Amygdala (tissue), 56 donors: ENCODE measurements around the gene NR6A1.

Source experiments
- DNase-seq, 56 donors: peaks; one replicate each; lab custom pipeline; 2025; lab: John Stamatoyannopoulos, UW

Gene NR6A1

GRCh38 chr9:124697326-124698200 lies 73.5 kb downstream of the NR6A1 start:
- no peak for DNase-seq

DNA sequence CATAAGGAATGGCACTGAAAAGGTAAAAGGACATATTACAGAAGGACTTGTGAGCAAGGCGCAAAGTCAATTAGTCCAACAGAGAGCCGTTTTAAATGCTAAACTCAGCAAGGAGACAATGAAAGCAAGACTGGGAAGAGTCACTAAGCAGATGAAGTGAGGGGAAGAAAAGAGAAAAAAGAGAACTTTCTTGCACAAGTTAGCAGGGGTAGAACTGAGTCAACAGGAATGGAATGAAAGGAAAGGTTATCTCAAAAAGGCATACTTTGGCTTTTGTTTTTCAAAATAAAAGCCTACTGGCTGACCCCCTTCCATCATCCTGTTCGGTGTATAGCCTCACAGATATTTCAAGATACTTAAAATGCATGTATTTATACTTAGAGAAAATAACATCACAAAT lies 75.0 kb downstream of the NR6A1 start:
- no peak for DNase-seq

DNA sequence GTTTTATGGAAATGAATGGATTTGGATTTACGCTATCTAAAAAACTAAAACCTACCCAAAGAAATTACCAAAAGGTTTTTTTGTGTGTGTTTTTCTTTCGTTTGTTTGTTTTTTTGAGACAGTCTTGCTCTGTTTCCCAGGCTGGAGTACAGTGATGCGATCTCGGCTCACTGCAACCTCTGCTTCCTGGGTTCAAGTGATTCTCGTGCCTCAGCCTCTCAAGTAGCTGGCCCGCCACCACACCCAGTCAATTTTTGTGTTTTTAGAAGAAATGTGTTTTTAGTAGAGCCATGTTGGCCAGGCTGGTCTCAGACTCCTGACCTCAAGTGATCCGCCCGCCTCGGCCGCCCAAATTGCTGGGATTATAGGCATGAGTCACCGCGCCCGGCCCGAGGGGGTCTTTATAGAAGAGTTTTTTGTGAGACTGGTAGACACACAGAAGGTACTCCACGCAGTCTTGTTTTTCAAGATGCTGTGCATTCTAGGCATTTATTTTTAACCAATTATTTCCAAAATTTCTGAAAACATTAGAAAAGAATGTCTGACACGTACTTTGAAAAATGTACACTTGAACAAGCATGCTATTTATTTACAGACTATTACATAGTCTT lies 75.7 kb downstream of the NR6A1 start:
- DNase-seq = no peak

DNA sequence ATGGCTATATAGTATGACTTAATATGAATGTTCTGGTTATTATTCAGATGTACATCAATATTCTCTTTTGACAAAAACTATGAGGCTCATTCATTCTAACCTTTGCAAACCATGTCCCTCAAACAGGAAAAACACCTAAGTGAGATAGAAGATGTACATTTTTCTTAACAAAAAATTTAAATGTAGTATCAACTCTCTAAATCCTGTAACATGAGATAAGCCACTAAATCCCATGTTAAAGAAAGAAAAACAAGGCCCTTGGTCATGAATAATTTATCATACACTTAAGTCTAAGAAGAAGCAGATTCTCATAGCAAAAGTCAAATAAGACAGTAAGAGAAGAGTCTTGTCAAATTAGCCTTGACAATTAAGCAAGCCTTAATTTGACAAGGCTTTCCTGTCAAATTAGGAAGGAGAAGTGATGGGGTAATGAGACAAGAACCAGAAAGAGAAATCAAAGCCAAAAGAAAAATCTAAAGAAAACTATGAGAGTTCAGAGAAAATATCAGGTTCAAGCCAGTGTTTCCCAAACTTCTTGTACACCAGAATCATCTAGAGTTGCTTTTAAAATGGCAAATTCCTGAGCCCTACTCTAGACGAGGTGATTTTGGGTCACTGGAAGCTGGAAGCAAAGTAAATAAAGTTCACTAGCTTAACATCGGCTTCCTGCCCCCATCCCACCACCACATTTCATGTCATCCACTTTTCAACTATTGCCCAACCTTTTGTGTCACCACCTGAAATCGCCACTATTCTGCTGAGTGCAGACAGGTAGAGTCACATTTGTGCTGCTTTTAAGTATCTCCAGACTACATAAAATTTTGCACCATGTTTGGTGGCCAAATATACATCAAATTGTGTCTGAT lies 76.5 kb downstream of the NR6A1 start:
- no peak for DNase-seq

DNA sequence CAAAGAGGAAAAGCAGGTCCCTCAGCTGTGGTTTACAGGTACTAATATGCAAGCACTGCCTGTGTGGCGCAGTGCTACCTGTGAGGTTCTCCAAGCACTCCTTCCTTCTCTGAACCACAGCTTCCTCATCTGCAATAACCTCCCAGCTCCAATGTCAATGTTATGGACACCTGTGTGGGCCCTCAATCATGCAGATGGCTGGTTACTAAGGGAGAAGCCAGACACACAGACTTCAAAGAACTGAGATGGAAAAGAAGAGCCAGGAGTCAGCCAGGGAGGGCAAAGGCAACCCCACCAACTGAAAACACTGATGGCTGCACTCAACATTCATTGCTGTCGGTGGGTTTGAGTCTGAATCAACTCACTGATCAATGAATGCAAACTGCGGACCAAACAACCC lies 77.7 kb downstream of the NR6A1 start:
- DNase-seq = no peak

- DNase-seq = no peak
Observed at GRCh38 chr9:124688238-124688904, 82.7 kb downstream of the NR6A1 start.

DNA sequence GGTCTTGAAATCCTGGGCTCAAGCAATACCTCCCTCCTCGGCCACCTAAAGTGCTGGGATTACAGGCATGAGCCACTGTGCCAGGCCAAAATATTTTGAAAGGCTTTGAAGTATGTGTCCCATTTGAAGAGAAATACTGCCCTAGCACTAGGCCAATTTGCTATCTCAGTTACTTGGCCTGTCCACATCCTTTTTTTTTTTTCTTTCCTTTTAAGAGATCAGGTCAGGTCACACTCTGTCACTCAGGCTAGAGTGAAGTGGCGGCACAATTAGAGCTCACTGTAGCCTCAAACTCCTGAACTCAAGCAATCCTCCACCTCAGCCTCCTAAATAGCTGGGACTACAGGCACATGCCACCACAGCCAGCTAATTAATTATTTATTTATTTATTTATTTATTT lies 84.2 kb downstream of the NR6A1 start:
- DNase-seq = no peak

GRCh38 chr9:124685217-124685616 lies 85.9 kb downstream of the NR6A1 start:
- no peak for DNase-seq

- no peak for DNase-seq
Observed at GRCh38 chr9:124684169-124684568, 86.9 kb downstream of the NR6A1 start.

GRCh38 chr9:124683043-124683442 lies 88.1 kb downstream of the NR6A1 start:
- no peak for DNase-seq

DNA sequence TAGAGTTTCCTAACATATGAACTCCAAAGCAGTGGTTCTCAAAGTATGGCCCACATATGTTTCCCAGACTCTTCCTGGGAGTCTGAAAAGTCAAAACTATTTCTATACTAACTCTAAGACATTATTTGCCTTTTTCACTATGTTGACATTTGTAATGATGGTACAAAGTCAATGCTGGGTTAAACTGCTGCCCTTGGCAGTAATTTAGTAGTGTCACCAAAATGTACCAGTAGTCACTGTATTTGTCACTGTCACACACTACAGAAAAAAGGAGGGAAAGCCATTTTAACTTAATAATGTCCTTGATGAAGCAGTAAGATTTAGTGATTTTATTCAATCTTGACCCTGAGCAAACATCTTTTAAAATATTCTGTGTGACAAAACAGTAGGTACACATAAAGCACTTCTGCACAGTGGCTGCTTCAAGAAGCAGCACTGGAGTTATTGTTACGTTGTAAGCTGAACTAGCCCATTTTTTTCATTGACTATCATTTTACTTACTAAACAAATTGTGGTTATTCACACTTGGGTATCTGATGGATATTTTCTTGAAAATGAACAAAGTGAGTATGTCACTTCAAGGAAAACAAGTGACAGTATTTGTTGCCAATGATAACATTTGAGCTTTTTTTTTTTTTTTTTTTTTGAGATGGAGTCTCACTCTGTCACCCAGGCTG lies 90.3 kb downstream of the NR6A1 start:
- DNase-seq = no peak

GRCh38 chr9:124680049-124680448 lies 91.1 kb downstream of the NR6A1 start:
- no peak for DNase-seq

- DNase-seq = peak in 3 of 56 donors; percentile 4 to 18 (median 13)
Observed at GRCh38 chr9:124676159-124676551, 95.0 kb downstream of the NR6A1 start.

GRCh38 chr9:124675261-124676158 lies 95.6 kb downstream of the NR6A1 start:
- no peak for DNase-seq

- DNase-seq = no peak
Observed at GRCh38 chr9:124674651-124675050, 96.5 kb downstream of the NR6A1 start.

- no peak for DNase-seq
Observed at GRCh38 chr9:124673063-124673462, 98.0 kb downstream of the NR6A1 start.

DNA sequence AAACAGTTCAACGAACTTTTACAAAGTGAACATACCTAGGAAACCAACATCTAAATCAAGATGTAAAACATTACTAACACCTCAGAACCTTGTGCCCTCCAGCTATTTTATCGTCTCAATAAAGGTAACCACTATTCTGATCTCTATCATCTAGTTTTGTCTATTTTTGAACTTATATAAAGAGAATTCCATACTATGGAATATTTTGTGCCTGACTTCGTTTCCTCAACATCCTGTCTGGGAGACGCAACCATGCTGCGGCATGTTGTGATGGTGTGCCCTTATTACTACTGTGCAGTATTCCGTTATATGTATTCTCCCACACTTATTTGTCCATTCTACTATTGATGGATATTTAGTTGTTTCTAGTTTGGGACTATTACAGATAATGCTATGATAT lies 99.2 kb downstream of the NR6A1 start:
- DNase-seq = no peak

- no peak for DNase-seq
Observed at GRCh38 chr9:124666642-124667041, 104.5 kb downstream of the NR6A1 start.
